ENCODE data around the gene RDH5.
"Not testable (repeated sequence)": the region's sequence is repeated elsewhere in the genome, so short reads cannot be mapped to it uniquely, and the experiment has no call there.

Gene RDH5

DNA sequence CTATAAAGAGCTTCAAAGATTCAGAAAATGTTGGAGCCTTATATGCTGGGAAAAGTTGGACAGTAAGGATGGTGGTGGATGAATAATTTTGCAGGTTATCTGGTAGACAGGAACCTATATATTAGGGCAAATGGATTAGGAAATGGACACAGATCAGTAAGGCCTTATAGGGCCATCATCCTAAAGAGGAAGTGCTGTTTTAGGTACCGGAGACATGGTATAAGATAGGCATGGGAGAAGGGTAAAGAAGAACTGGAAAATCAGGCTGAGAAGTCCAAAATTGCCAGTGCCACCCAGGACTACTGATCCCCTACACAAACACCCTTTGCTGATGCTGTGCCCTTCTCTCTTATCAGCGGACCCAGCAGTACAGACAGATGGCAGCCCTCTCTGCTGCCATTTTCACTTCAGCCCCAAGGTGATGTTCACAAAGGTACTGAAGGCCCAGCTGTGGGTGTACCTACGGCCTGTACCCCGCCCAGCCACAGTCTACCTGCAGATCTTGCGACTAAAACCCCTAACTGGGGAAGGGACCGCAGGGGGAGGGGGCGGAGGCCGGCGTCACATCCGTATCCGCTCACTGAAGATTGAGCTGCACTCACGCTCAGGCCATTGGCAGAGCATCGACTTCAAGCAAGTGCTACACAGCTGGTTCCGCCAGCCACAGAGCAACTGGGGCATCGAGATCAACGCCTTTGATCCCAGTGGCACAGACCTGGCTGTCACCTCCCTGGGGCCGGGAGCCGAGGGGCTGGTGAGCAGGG, 28.2 kb downstream of the RDH5 start:
- Histone ChIP-seq H3K9me3 (ENCODE audit: insufficient read depth, low read depth, low read length) (no peaks in the 10 kb centered on the region), H3K9ac (ENCODE audit: low read depth, low read length, poor library complexity, severe bottlenecking) (no peak overlapping the region), H3K27me3 (ENCODE audit: insufficient read depth, low read length, poor library complexity, severe bottlenecking) (no peaks in the 10 kb centered on the region), H3K4me1 (ENCODE audit: insufficient read depth, low read length, poor library complexity, severe bottlenecking) (peaks cover 31% of the 10 kb centered on the region), H3F3A (ENCODE audit: low read depth) (peaks cover 3% of the 10 kb centered on the region; the same call in 1 of the 2 replicates), H3K4me3 (ENCODE audit: low read length, poor library complexity, severe bottlenecking) (peak overlapping the region; percentile 85), H2AFZ (ENCODE audit: low read length) (no peak overlapping the region), H3K79me2 (ENCODE audit: insufficient read depth, low read length) (peaks cover 55% of the 10 kb centered on the region), H3K4me2 (ENCODE audit: low read depth, low read length, poor library complexity, severe bottlenecking) (peak overlapping the region; percentile 94), H3K9me2 (replicated peaks; ENCODE audit: low read depth, low read length) (no peaks in the 10 kb centered on the region), H4K20me1 (ENCODE audit: insufficient read depth, low read length, poor library complexity, severe bottlenecking) (peaks cover 46% of the 10 kb centered on the region), H3K36me3 (ENCODE audit: insufficient read depth, low read length) (peaks cover 56% of the 10 kb centered on the region; the same call in 1 of the 2 replicates)
- no peak for TF ChIP-seq EZH2phosphoT487 (IDR thresholded peaks at IDR 0.05; ENCODE audit: borderline replicate concordance)
- TF ChIP-seq, protein P1, sequence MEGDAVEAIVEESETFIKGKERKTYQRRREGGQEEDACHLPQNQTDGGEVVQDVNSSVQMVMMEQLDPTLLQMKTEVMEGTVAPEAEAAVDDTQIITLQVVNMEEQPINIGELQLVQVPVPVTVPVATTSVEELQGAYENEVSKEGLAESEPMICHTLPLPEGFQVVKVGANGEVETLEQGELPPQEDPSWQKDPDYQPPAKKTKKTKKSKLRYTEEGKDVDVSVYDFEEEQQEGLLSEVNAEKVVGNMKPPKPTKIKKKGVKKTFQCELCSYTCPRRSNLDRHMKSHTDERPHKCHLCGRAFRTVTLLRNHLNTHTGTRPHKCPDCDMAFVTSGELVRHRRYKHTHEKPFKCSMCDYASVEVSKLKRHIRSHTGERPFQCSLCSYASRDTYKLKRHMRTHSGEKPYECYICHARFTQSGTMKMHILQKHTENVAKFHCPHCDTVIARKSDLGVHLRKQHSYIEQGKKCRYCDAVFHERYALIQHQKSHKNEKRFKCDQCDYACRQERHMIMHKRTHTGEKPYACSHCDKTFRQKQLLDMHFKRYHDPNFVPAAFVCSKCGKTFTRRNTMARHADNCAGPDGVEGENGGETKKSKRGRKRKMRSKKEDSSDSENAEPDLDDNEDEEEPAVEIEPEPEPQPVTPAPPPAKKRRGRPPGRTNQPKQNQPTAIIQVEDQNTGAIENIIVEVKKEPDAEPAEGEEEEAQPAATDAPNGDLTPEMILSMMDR (conservative IDR thresholded peaks at IDR 0.05; ENCODE audit: low read length): no peak

DNA sequence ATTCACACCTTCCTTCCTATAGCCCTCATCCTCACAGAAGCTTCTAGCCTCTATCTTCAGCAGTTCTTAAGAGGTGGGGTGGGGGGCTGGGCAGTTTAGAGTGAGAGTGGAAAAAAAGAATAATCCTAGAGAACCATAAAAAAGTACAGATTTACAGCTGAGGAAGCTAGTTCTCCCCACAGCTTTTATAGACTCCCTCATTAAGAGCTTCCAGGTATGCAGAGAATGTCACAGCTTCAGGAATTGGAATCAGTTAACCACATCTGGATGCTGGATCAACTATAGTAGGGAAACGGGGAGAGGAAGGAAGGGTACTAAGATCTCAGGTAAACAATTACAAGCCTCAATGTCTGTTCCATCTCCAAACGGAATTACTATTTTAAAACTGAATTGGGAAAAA, 35.1 kb downstream of the RDH5 start:
- Histone ChIP-seq H3K9me3 (ENCODE audit: insufficient read depth, low read depth, low read length) (peaks cover 5% of the 10 kb centered on the region; the same call in 1 of the 2 replicates), H3K4me3 (ENCODE audit: low read length, poor library complexity, severe bottlenecking) (no peak overlapping the region), H3K4me2 (ENCODE audit: low read depth, low read length, poor library complexity, severe bottlenecking) (no peak overlapping the region), H3K27me3 (ENCODE audit: insufficient read depth, low read length, poor library complexity, severe bottlenecking) (no peaks in the 10 kb centered on the region), H3F3A (ENCODE audit: low read depth) (peaks cover 2% of the 10 kb centered on the region; the same call in 1 of the 2 replicates), H3K9me2 (replicated peaks; ENCODE audit: low read depth, low read length) (no peaks in the 10 kb centered on the region), H3K4me1 (ENCODE audit: insufficient read depth, low read length, poor library complexity, severe bottlenecking) (no peaks in the 10 kb centered on the region), H3K9ac (ENCODE audit: low read depth, low read length, poor library complexity, severe bottlenecking) (no peak overlapping the region), H4K20me1 (ENCODE audit: insufficient read depth, low read length, poor library complexity, severe bottlenecking) (peaks cover 10% of the 10 kb centered on the region), H3K79me2 (ENCODE audit: insufficient read depth, low read length) (peaks cover 4% of the 10 kb centered on the region; the same call in 1 of the 2 replicates), H3K36me3 (ENCODE audit: insufficient read depth, low read length) (peaks cover 98% of the 10 kb centered on the region), H2AFZ (ENCODE audit: low read length) (no peak overlapping the region)
- TF ChIP-seq EZH2phosphoT487 (IDR thresholded peaks at IDR 0.05; ENCODE audit: borderline replicate concordance): no peak
- TF ChIP-seq, protein P1 (conservative IDR thresholded peaks at IDR 0.05; ENCODE audit: low read length): no peak

DNA sequence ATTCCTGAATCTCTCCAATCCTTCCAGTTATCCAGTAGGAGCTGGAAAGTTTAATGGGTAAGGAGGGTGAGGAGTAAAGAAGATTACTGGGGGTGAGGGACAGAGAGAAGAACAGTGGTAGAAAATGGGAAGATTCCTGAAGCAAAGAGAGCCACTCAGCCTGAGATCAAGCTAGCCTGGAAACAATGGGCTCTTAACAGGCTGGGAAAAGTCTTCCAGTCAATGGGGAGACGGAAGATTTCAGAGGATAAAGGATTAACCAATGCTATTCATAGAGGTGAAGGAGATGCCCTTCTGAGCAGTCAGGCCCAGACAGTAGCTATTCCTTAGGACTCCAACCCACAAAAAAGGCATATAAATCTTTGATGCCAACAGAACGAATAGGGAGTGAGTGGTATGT, 37.5 kb downstream of the RDH5 start:
- Histone ChIP-seq H3K9me3 (ENCODE audit: insufficient read depth, low read depth, low read length) (peaks cover 5% of the 10 kb centered on the region; the same call in 1 of the 2 replicates), H3K36me3 (ENCODE audit: insufficient read depth, low read length) (peaks cover 85% of the 10 kb centered on the region), H3K9me2 (replicated peaks; ENCODE audit: low read depth, low read length) (no peaks in the 10 kb centered on the region), H4K20me1 (ENCODE audit: insufficient read depth, low read length, poor library complexity, severe bottlenecking) (peaks cover 4% of the 10 kb centered on the region), H3K4me1 (ENCODE audit: insufficient read depth, low read length, poor library complexity, severe bottlenecking) (no peaks in the 10 kb centered on the region), H3K9ac (ENCODE audit: low read depth, low read length, poor library complexity, severe bottlenecking) (no peak overlapping the region), H3F3A (ENCODE audit: low read depth) (peaks cover 2% of the 10 kb centered on the region; the same call in 1 of the 2 replicates), H2AFZ (ENCODE audit: low read length) (no peak overlapping the region), H3K4me3 (ENCODE audit: low read length, poor library complexity, severe bottlenecking) (no peak overlapping the region), H3K4me2 (ENCODE audit: low read depth, low read length, poor library complexity, severe bottlenecking) (no peak overlapping the region), H3K27me3 (ENCODE audit: insufficient read depth, low read length, poor library complexity, severe bottlenecking) (no peaks in the 10 kb centered on the region), H3K79me2 (ENCODE audit: insufficient read depth, low read length) (no peaks in the 10 kb centered on the region; the same call in 1 of the 2 replicates)
- TF ChIP-seq, protein P1 (conservative IDR thresholded peaks at IDR 0.05; ENCODE audit: low read length): no peak
- TF ChIP-seq EZH2phosphoT487 (IDR thresholded peaks at IDR 0.05; ENCODE audit: borderline replicate concordance): no peak

DNA sequence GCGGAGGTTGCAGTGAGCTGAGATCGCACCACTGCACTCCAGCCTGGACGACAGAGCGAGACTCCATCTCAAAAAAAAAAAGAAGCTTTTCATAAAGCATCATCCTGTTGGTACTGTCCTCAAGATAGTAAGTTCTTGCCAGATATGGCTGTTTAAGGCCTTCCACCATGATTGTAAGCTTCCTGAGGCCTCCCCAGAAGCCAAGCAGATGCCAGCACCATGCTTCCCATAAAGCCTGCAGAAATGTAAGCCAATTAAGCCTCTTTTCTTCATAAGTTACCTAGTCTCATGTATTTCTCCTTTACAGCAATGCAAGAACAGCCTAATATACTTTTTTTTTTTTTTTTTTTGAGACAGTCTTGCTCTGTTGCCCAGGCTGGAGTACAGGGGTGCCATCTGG, 38.4 kb downstream of the RDH5 start:
- H3K9me3 ChIP-seq (ENCODE audit: insufficient read depth, low read depth, low read length); H3K4me2 ChIP-seq (ENCODE audit: low read depth, low read length, poor library complexity, severe bottlenecking); H3K9ac ChIP-seq (ENCODE audit: low read depth, low read length, poor library complexity, severe bottlenecking); H2AFZ ChIP-seq (ENCODE audit: low read length); H3K79me2 ChIP-seq (ENCODE audit: insufficient read depth, low read length); H3K4me3 ChIP-seq (ENCODE audit: low read length, poor library complexity, severe bottlenecking); H3F3A ChIP-seq (ENCODE audit: low read depth); H3K27me3 ChIP-seq (ENCODE audit: insufficient read depth, low read length, poor library complexity, severe bottlenecking); H3K4me1 ChIP-seq (ENCODE audit: insufficient read depth, low read length, poor library complexity, severe bottlenecking); H3K9me2 ChIP-seq (replicated peaks; ENCODE audit: low read depth, low read length); H4K20me1 ChIP-seq (ENCODE audit: insufficient read depth, low read length, poor library complexity, severe bottlenecking): not testable (repeated sequence)
- peaks cover 84% of the 10 kb centered on the region for H3K36me3 ChIP-seq (ENCODE audit: insufficient read depth, low read length)

Measured in Loucy (cell line).